CD4-positive, alpha-beta T cell treated with Interleukin-21 for 1 hour (primary cell): ENCODE results near the gene RAB3IP.
"Not testable (repeated sequence)": the region's sequence is repeated elsewhere in the genome, so short reads cannot be mapped to it uniquely, and the experiment has no call there.

ENCODE experiments used
- DNase-seq: peaks from one replicate; pipeline ENCODE4 v3.0.0-alpha.2; 2020

RAB3IP gene

GRCh38 chr12:69758105-69758504 is 19.4 kb downstream of the RAB3IP start:
- DNase-seq: no peak

- not testable (repeated sequence) for DNase-seq
Observed at GRCh38 chr12:69759581-69759980, 20.9 kb downstream of the RAB3IP start.

GRCh38 chr12:69765515-69765914 is 26.9 kb downstream of the RAB3IP start:
- no peak for DNase-seq

GRCh38 chr12:69766260-69766659 is 27.6 kb downstream of the RAB3IP start:
- DNase-seq: no peak

GRCh38 chr12:69779928-69780327 is 41.3 kb downstream of the RAB3IP start:
- DNase-seq: no peak

- no peak for DNase-seq
Observed at GRCh38 chr12:69783365-69783764, 44.7 kb downstream of the RAB3IP start.

- DNase-seq: no peak
Observed at GRCh38 chr12:69789351-69789750, 50.7 kb downstream of the RAB3IP start.

- no peak for DNase-seq
Observed at GRCh38 chr12:69792533-69792932, 53.9 kb downstream of the RAB3IP start.

GRCh38 chr12:69807101-69807897 is 68.6 kb downstream of the RAB3IP start:
- not testable (repeated sequence) for DNase-seq

- DNase-seq: no peak
Observed at GRCh38 chr12:69810870-69811498, 72.3 kb downstream of the RAB3IP start.

GRCh38 chr12:69816082-69816481 is 77.4 kb downstream of the RAB3IP start:
- no peak for DNase-seq

GRCh38 chr12:69821032-69821455 is 82.4 kb downstream of the RAB3IP start:
- no peak for DNase-seq

GRCh38 chr12:69821456-69822159 is 82.9 kb downstream of the RAB3IP start:
- no peak for DNase-seq

- DNase-seq: no peak
Observed at GRCh38 chr12:69822201-69822860, 83.7 kb downstream of the RAB3IP start.

GRCh38 chr12:69824028-69824427 is 85.4 kb downstream of the RAB3IP start:
- no peak for DNase-seq

- no peak for DNase-seq
Observed at GRCh38 chr12:69824966-69825560, 86.4 kb downstream of the RAB3IP start, which contains the start of gene MYRFL. Gene MYRFL, plus strand, starts transcription at chr12:69825227. Its CDS starts 291 bp downstream, at chr12:69825518.

GRCh38 chr12:69828897-69829296 is 90.2 kb downstream of the RAB3IP start:
- no peak for DNase-seq

- DNase-seq: no peak
Observed at GRCh38 chr12:69833696-69834095, 95.0 kb downstream of the RAB3IP start.

GRCh38 chr12:69834147-69834546 is 95.5 kb downstream of the RAB3IP start:
- DNase-seq: no peak

- DNase-seq: no peak
Observed at GRCh38 chr12:69834576-69834975, 95.9 kb downstream of the RAB3IP start.

GRCh38 chr12:69835081-69835480 is 96.4 kb downstream of the RAB3IP start:
- no peak for DNase-seq

GRCh38 chr12:69836015-69836414 is 97.4 kb downstream of the RAB3IP start:
- no peak for DNase-seq

- DNase-seq: no peak
Observed at GRCh38 chr12:69837191-69837590, 98.5 kb downstream of the RAB3IP start.
